GM12878 (cell line): ENCODE measurements around the gene LSP1.

ENCODE experiments used
- CTCF ChIP-seq, 3 experiments: IDR thresholded peaks in 2 of 3; conservative IDR thresholded peaks in 1 of 3; 2 replicates each; pipeline ENCODE4 v1.5.1; 2011; ENCODE audit warnings: low read depth in 3 of 3, low read length in 3 of 3, mild to moderate bottlenecking in 3 of 3, control low read depth in 2 of 3, moderate library complexity in 2 of 3, inconsistent platforms in 1 of 3, mixed read lengths in 1 of 3; ENCODE audit not compliant: control insufficient read depth in 2 of 3, insufficient read depth in 1 of 3; ENCODE audit errors: extremely low read depth in 1 of 3
- DPF2 ChIP-seq: fragments of 450-650 bp; IDR thresholded peaks from 2 replicates; pipeline ENCODE4 v1.6.1; 2017; ENCODE audit warnings: mild to moderate bottlenecking
- ELK1 ChIP-seq: IDR thresholded peaks from 2 replicates; pipeline ENCODE4 v1.6.1; 2012; ENCODE audit warnings: low read depth, low read length, improper control_type of control experiment
- JUND ChIP-seq: IDR thresholded peaks from 2 replicates; pipeline ENCODE4 v1.6.1; 2012; ENCODE audit warnings: low read depth, mild to moderate bottlenecking, low read length, improper control_type of control experiment, moderate library complexity
- KAT2A ChIP-seq: conservative IDR thresholded peaks from 2 replicates; pipeline ENCODE4 v1.6.1; 2011; ENCODE audit warnings: low read depth, low read length; ENCODE audit not compliant: control insufficient read depth
- POLR2A ChIP-seq: IDR thresholded peaks from 2 replicates; pipeline ENCODE4 v1.6.1; 2011; ENCODE audit warnings: low read depth, mild to moderate bottlenecking, low read length
- POLR2AphosphoS5 ChIP-seq: IDR thresholded peaks from 2 replicates; pipeline ENCODE4 v1.6.1; 2011; ENCODE audit warnings: mild to moderate bottlenecking, low read length, inconsistent platforms
- SUZ12 ChIP-seq: fragments of 200-600 bp; sonication (generic); IDR thresholded peaks from one replicate; pipeline ENCODE4 v1.6.1; 2018; ENCODE audit warnings: antibody characterized with exemption, mild to moderate bottlenecking; ENCODE audit not compliant: unreplicated experiment
- ZBTB40 ChIP-seq: fragments of 450-650 bp; IDR thresholded peaks from 2 replicates; pipeline ENCODE4 v1.6.1; 2016; ENCODE audit warnings: mild to moderate bottlenecking, moderate library complexity, borderline replicate concordance

- TF ChIP-seq DPF2 (no peak), ELK1 (no peak), CTCF (IDR thresholded peaks at IDR 0.05 in 2 of 3, conservative IDR thresholded peaks at IDR 0.05 in 1 of 3; ENCODE audit: control insufficient read depth in 2 of 3, extremely low read depth in 1 of 3, insufficient read depth in 1 of 3, low read depth in 3 of 3, low read length in 3 of 3) (no peak), JUND (no peak), POLR2A (no peak), SUZ12 (no peak), KAT2A (no peak), ZBTB40 (no peak), POLR2AphosphoS5 (peak; percentile 45)
Observed at GRCh38 chr11:1870326-1870696, 17.4 kb downstream of the LSP1 start.
